H1 (cell line): Measurements from ENCODE around the gene NHERF2. TPM values are rescaled to one million over a fixed set of nuclear protein-coding genes. Genes with fewer than 3 reads are reported as not detected.

Source experiments
- CTCF ChIA-PET: fragments of 300-600 bp; sonication (Branson Sonifier 250); formaldehyde crosslinking; loops from one replicate; lab custom pipeline; 2021; ENCODE audit not compliant: partially characterized antibody; lab: Charles Lee
- POLR2A ChIA-PET: fragments of 300-600 bp; sonication (Branson Sonifier 250); formaldehyde crosslinking; loops from one replicate; lab custom pipeline; 2021; ENCODE audit warnings: inconsistent platforms; ENCODE audit not compliant: partially characterized antibody; lab: Charles Lee
- DNase-seq, 2 experiments: peaks; one replicate each; pipeline versions ENCODE4 v3.0.0 to v3.0.0-alpha.2; 2010 to 2022; ENCODE audit warnings: low spot score in 2 of 2, low read depth in 1 of 2, mixed read lengths in 1 of 2
- FAIRE-seq: peaks from 2 replicates; lab custom pipeline; 2011; peaks lifted over from hg19 to GRCh38; lab: Jason Lieb, UNC
- H2AFZ ChIP-seq: 2 replicates; pipeline ENCODE4 v1.8.1; 2012; ENCODE audit warnings: low read length, inconsistent platforms
- H2AK5ac ChIP-seq: 2 replicates; pipeline ENCODE4 v1.6.1; 2013; ENCODE audit warnings: low read depth, low read length
- H2BK120ac ChIP-seq: replicated peaks from 2 replicates; pipeline ENCODE3; 2013; ENCODE audit warnings: low read depth, low read length, inconsistent platforms
- H2BK12ac ChIP-seq: 2 replicates; pipeline ENCODE4 v1.6.1; 2013; ENCODE audit warnings: low read depth, low read length
- H2BK15ac ChIP-seq: 2 replicates; pipeline ENCODE4 v1.6.1; 2013; ENCODE audit warnings: low read length
- H2BK20ac ChIP-seq: 2 replicates; pipeline ENCODE4 v1.6.1; 2013; ENCODE audit warnings: low read length
- H2BK5ac ChIP-seq: 2 replicates; pipeline ENCODE4 v1.6.1; 2013; ENCODE audit warnings: low read depth, low read length
- H3K14ac ChIP-seq: 2 replicates; pipeline ENCODE4 v1.6.1; 2013; ENCODE audit warnings: inconsistent platforms; ENCODE audit not compliant: insufficient read length
- H3K18ac ChIP-seq: 2 replicates; pipeline ENCODE4 v1.6.1; 2013; ENCODE audit warnings: low read length; ENCODE audit errors: extremely low read depth
- H3K23ac ChIP-seq: 2 replicates; pipeline ENCODE4 v1.6.1; 2013; ENCODE audit warnings: inconsistent platforms; ENCODE audit not compliant: insufficient read length
- H3K23me2 ChIP-seq: 2 replicates; pipeline ENCODE4 v1.6.1; 2013; ENCODE audit warnings: low read depth, low read length
- H3K27ac ChIP-seq: 2 replicates; pipeline ENCODE4 v1.6.1; 2011; ENCODE audit warnings: low read depth, low read length, inconsistent platforms
- H3K27me3 ChIP-seq, 4 experiments: replicated peaks in 1 of 4; 1 replicate in 1 of 4; 2 replicates in 3 of 4; pipeline versions ENCODE4 v1.6.1 to v1.8.1; 2011 to 2013; ENCODE audit warnings: low read length in 3 of 4, mild to moderate bottlenecking in 3 of 4, inconsistent platforms in 2 of 4, mixed read lengths in 2 of 4, moderate library complexity in 1 of 4; ENCODE audit not compliant: control insufficient read depth in 3 of 4, insufficient read depth in 3 of 4; ENCODE audit errors: extremely low read depth in 1 of 4
- H3K36me3 ChIP-seq, 4 experiments: 2 replicates each; pipeline versions ENCODE4 v1.6.1 to v1.8.1; 2011 to 2013; ENCODE audit warnings: mild to moderate bottlenecking in 4 of 4, low read length in 3 of 4, moderate library complexity in 2 of 4, control low read depth in 1 of 4, inconsistent platforms in 1 of 4; ENCODE audit not compliant: insufficient read depth in 4 of 4, control insufficient read depth in 2 of 4
- H3K4ac ChIP-seq: replicated peaks from 2 replicates; pipeline ENCODE3; 2013; ENCODE audit warnings: low read length, low read depth, mixed read lengths, inconsistent platforms; ENCODE audit not compliant: insufficient read length
- H3K4me1 ChIP-seq, 4 experiments: replicated peaks in 1 of 4; 1 replicate in 1 of 4; 2 replicates in 3 of 4; pipeline versions ENCODE4 v1.6.1 to v1.8.1; 2011 to 2013; ENCODE audit warnings: low read length in 3 of 4, inconsistent platforms in 2 of 4, mixed read lengths in 1 of 4; ENCODE audit not compliant: insufficient read depth in 4 of 4, control insufficient read depth in 3 of 4
- H3K4me2 ChIP-seq, 2 experiments: 2 replicates each; pipeline versions ENCODE4 v1.6.1 to v1.8.1; 2011 to 2013; ENCODE audit warnings: low read depth in 2 of 2, low read length in 2 of 2, control low read depth in 1 of 2, inconsistent platforms in 1 of 2, mild to moderate bottlenecking in 1 of 2; ENCODE audit not compliant: insufficient read depth in 1 of 2
- H3K4me3 ChIP-seq, 4 experiments: fragments of 200-600, 300-600 bp in 1 of 4; sonication (generic), shearing (Covaris generic), sonication (Bioruptor Twin) in 1 of 4; 2 replicates each; pipeline versions ENCODE4 v1.5.1 to v1.8.1; 2011 to 2016; ENCODE audit warnings: low read length in 4 of 4, low read depth in 3 of 4, control low read depth in 2 of 4, inconsistent platforms in 2 of 4, mild to moderate bottlenecking in 2 of 4, mixed read lengths in 1 of 4, moderate library complexity in 1 of 4; ENCODE audit not compliant: insufficient read depth in 2 of 4; ENCODE audit errors: extremely low read depth in 1 of 4
- H3K56ac ChIP-seq: replicated peaks from 2 replicates; pipeline ENCODE3; 2013; ENCODE audit warnings: low read depth, mild to moderate bottlenecking, mixed read lengths, low read length, inconsistent platforms; ENCODE audit not compliant: insufficient read length
- H3K79me1 ChIP-seq: 2 replicates; pipeline ENCODE4 v1.6.1; 2013; ENCODE audit warnings: low read depth, low read length, control low read depth
- H3K79me2 ChIP-seq, 2 experiments: 2 replicates each; pipeline versions ENCODE4 v1.6.1 to v1.8.1; 2012 to 2013; ENCODE audit warnings: low read length in 2 of 2, mild to moderate bottlenecking in 2 of 2, inconsistent platforms in 1 of 2; ENCODE audit not compliant: insufficient read depth in 2 of 2, control insufficient read depth in 1 of 2
- H3K9ac ChIP-seq, 4 experiments: replicated peaks in 1 of 4; 1 replicate in 1 of 4; 2 replicates in 3 of 4; pipeline versions ENCODE4 v1.6.1 to v1.8.1; 2011 to 2013; ENCODE audit warnings: low read depth in 3 of 4, low read length in 3 of 4, control low read depth in 2 of 4, mild to moderate bottlenecking in 2 of 4, moderate library complexity in 2 of 4, inconsistent platforms in 1 of 4; ENCODE audit errors: extremely low read depth in 1 of 4
- H3K9me3 ChIP-seq, 2 experiments: 2 replicates each; pipeline versions ENCODE4 v1.6.1 to v1.8.1; 2012 to 2013; ENCODE audit warnings: mild to moderate bottlenecking in 2 of 2, moderate library complexity in 2 of 2, control low read depth in 1 of 2, inconsistent platforms in 1 of 2, low read depth in 1 of 2, low read length in 1 of 2, mixed read lengths in 1 of 2; ENCODE audit not compliant: insufficient read depth in 2 of 2
- H4K20me1 ChIP-seq, 2 experiments: replicated peaks in 1 of 2; 2 replicates each; pipeline versions ENCODE3 to v1.8.1; 2011 to 2013; ENCODE audit warnings: inconsistent platforms in 2 of 2, low read length in 2 of 2, mild to moderate bottlenecking in 1 of 2; ENCODE audit not compliant: insufficient read depth in 2 of 2, control insufficient read depth in 1 of 2
- H4K5ac ChIP-seq: 2 replicates; pipeline ENCODE4 v1.6.1; 2013; ENCODE audit warnings: low read length, low read depth, mixed read lengths, inconsistent platforms; ENCODE audit not compliant: insufficient read length
- H4K8ac ChIP-seq: 2 replicates; pipeline ENCODE4 v1.8.0; 2013; ENCODE audit warnings: mild to moderate bottlenecking, moderate library complexity, low read length, inconsistent platforms; ENCODE audit not compliant: insufficient read depth; ENCODE audit errors: extremely low read depth
- H4K91ac ChIP-seq: replicated peaks from 2 replicates; pipeline ENCODE3; 2013; ENCODE audit warnings: low read length, mixed read lengths, inconsistent platforms; ENCODE audit not compliant: insufficient read length
- BRCA1 ChIP-seq: IDR thresholded peaks from 2 replicates; pipeline ENCODE4 v1.6.1; 2012; ENCODE audit warnings: low read depth, low read length, improper control_type of control experiment
- CREB1 ChIP-seq: IDR thresholded peaks from 2 replicates; pipeline ENCODE4 v1.6.1; 2012; ENCODE audit warnings: inconsistent platforms
- CTBP2 ChIP-seq: IDR thresholded peaks from 2 replicates; pipeline ENCODE4 v1.7.0; 2011; ENCODE audit warnings: borderline replicate concordance, mild to moderate bottlenecking, moderate library complexity, mixed read lengths, low read length; ENCODE audit not compliant: insufficient read depth, insufficient read length
- JUN ChIP-seq: IDR thresholded peaks from 2 replicates; pipeline ENCODE4 v1.6.1; 2011; ENCODE audit warnings: low read depth, mild to moderate bottlenecking, improper control_type of control experiment, low read length
- POLR2A ChIP-seq, 2 experiments: IDR thresholded peaks; 1 replicate in 1 of 2; 2 replicates in 1 of 2; pipeline ENCODE4 v1.6.1; 2011; ENCODE audit warnings: low read depth in 2 of 2, low read length in 2 of 2, mild to moderate bottlenecking in 2 of 2; ENCODE audit errors: control extremely low read depth in 1 of 2
- POU5F1 ChIP-seq: IDR thresholded peaks from 2 replicates; pipeline ENCODE4 v1.6.1; 2011; ENCODE audit warnings: low read depth, mild to moderate bottlenecking, low read length, moderate library complexity
- RFX5 ChIP-seq: IDR thresholded peaks from 2 replicates; pipeline ENCODE4 v1.6.1; 2011; ENCODE audit warnings: low read depth, low read length, improper control_type of control experiment, borderline replicate concordance
- RXRA ChIP-seq: IDR thresholded peaks from 2 replicates; pipeline ENCODE4 v1.6.1; 2011; ENCODE audit warnings: low read depth, mild to moderate bottlenecking, low read length, moderate library complexity; ENCODE audit not compliant: insufficient read depth
- SP2 ChIP-seq: IDR thresholded peaks from 2 replicates; pipeline ENCODE4 v1.6.1; 2012; ENCODE audit warnings: mild to moderate bottlenecking, low read length, inconsistent platforms
- USF2 ChIP-seq: IDR thresholded peaks from 2 replicates; pipeline ENCODE4 v1.6.1; 2011; ENCODE audit warnings: low read length, improper control_type of control experiment
- YY1 ChIP-seq: IDR thresholded peaks from 2 replicates; pipeline ENCODE4 v1.6.1; 2011; ENCODE audit warnings: low read depth, mild to moderate bottlenecking, low read length
- WGBS, 2 experiments: shearing (Covaris generic) in 1 of 2; methylation state at CpG; one replicate each; pipeline versions ENCODE4 v1.1.6 to v1.1.7; 2013 to 2015; ENCODE audit warnings: low lambda C conversion rate in 2 of 2, mixed read lengths in 2 of 2, inconsistent platforms in 1 of 2, low coverage in 1 of 2, missing lambda C conversion rate in 1 of 2; ENCODE audit not compliant: insufficient replicate concordance in 2 of 2, insufficient coverage in 1 of 2, insufficient read length in 1 of 2; ENCODE audit errors: extremely low coverage in 1 of 2, missing lambda C conversion rate in 1 of 2; 5-methylcytosine and 5-hydroxymethylcytosine counted together
- polyA plus RNA-seq, 7 experiments: library from polyadenylated mRNA; depleted of rRNA in 3 of 7; stranded (reverse) in 5 of 7; unstranded in 2 of 7; fragments of >200 nt in 5 of 7; fragments of 200-250 nt in 2 of 7; gene quantifications; 1 replicate in 5 of 7; 2 replicates in 1 of 7; 4 replicates in 1 of 7; pipeline versions ENCODE4 v1.2.1 to v1.2.3, GENCODE V29; 2011 to 2013; ENCODE audit warnings: missing spikeins in 2 of 7, mixed read lengths in 2 of 7
- total RNA-seq: library from RNA; stranded (reverse); fragmentation: NEBNext Ultra II Directional; extraction: Animal tissue kit (Norgen Biotek cat#: 25700); gene quantifications from 2 replicates; pipeline ENCODE4 v1.2.1, GENCODE V29; 2021

NHERF2 gene
- total and polyA plus RNA-seq, 2 of the 8 experiments (the other 6 are each of a cell fraction or from before 2014, with no cell fraction given): 13.9 to 19.3 TPM

DNA sequence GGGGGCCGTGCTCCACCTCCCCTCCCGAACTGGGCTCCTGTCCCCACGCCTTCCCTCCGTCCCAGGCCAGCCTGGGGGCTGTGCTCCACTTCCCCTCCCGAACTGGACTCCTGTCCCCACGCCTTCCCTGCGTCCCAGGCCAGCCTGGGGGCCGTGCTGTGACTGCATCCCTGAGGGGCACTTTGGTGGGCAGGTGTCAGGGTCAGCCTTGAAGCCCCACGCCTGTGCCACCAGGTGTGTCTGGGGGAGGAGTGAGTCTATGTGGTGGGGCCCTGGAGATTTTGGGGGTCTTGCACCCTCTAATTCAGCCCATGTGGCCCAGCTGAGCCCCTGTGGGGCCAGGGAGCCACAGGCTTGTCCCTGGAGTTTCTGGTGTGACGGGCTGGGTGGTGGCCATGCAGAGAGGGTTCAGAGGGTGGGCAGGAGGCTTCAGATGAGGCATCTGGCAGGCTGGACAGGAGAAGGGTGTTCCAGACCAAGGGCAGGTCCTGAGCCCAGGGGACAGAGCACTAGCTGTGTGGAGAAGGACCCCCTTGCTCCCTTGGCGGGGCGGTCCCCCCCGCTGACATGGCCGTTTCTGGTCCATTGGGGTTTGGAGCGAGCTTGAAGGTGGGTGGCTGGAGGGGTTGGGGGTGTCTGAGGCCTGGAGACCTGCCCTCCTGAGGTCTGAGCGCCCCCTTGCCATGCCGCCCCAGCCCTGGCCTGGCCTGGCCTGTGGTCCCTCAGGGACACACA lies 8.2 kb downstream of the NHERF2 start:
- no peak overlapping the region for H3K4ac ChIP-seq
- peaks cover 0 to 2% of the 10 kb centered on the region in 2 experiments for H4K20me1 ChIP-seq
- H2AK5ac ChIP-seq: no peak overlapping the region
- 88% methylated on average over 12 of the region's 17 CpGs; no CpG with 5 or more reads in 1 of the 2 experiments for WGBS, 2 experiments
- no peak overlapping the region for H2BK12ac ChIP-seq
- no peak overlapping the region for H3K4me3 ChIP-seq
- no peak overlapping the region for H4K5ac ChIP-seq
- H3K79me2 ChIP-seq: no peaks in the 10 kb centered on the region
- H3K36me3 ChIP-seq: no peaks in the 10 kb centered on the region
- H3K18ac ChIP-seq: no peak overlapping the region
- H3K9me3 ChIP-seq: no peaks in the 10 kb centered on the region
- no peak overlapping the region for H4K8ac ChIP-seq
- DNase-seq (no peak), FAIRE-seq (no peak)
- no peak overlapping the region for H2BK15ac ChIP-seq
- H3K27ac ChIP-seq: no peak overlapping the region
- no peak overlapping the region for H2BK20ac ChIP-seq
- peaks cover 0 to 5% (median 0%) of the 10 kb centered on the region in 4 experiments; a peak in 4 of 7 replicates for H3K4me1 ChIP-seq
- TF ChIP-seq USF2: no peak
- no peak for TF ChIP-seq POLR2A (IDR thresholded peaks at IDR 0.05; ENCODE audit: control extremely low read depth in 1 of 2, low read depth in 2 of 2, low read length in 2 of 2)
- no peak for TF ChIP-seq RXRA
- TF ChIP-seq CREB1: no peak
- no peak for TF ChIP-seq YY1
- TF ChIP-seq SP2: no peak
- no peak for TF ChIP-seq POU5F1
- no peak for TF ChIP-seq RFX5
- TF ChIP-seq BRCA1: no peak
- TF ChIP-seq JUN: no peak
- no peak for TF ChIP-seq CTBP2
- no peak overlapping the region for H4K91ac ChIP-seq
- no peak overlapping the region for H2BK5ac ChIP-seq
- ChIA-PET CTCF (interaction anchor here (0.9 to 1.4 kb wide), 4 partner anchors 12 to 37 kb away, joined by 3 to 6 read pairs (median 4); no protein-coding TSS in a partner anchor), POLR2A (interaction anchor here (0.7 to 2.1 kb wide), 5 partner anchors 13 to 117 kb away, joined by 3 to 5 read pairs (median 4); partner anchors contain the start of genes NTHL1, RPS2 and TSC2)
- no peak overlapping the region for H2BK120ac ChIP-seq
- no peak overlapping the region for H3K56ac ChIP-seq
- H3K23me2 ChIP-seq: no peaks in the 10 kb centered on the region
- no peak overlapping the region for H2AFZ ChIP-seq
- no peak overlapping the region for H3K4me2 ChIP-seq
- no peaks in the 10 kb centered on the region for H3K27me3 ChIP-seq
- no peak overlapping the region for H3K9ac ChIP-seq
- no peak overlapping the region for H3K14ac ChIP-seq
- no peak overlapping the region for H3K23ac ChIP-seq
- H3K79me1 ChIP-seq: no peaks in the 10 kb centered on the region
